Fibroblast of gingiva (primary cell): ENCODE data around the gene ARHGEF9.

Experiments used
- DNase-seq: peaks from one replicate; pipeline ENCODE4 v3.0.0-alpha.2; 2011; ENCODE audit warnings: low read depth

Gene ARHGEF9

GRCh38 chrX:63746278-63746677, 38.7 kb downstream of the ARHGEF9 start:
- DNase-seq, result no peak

DNA sequence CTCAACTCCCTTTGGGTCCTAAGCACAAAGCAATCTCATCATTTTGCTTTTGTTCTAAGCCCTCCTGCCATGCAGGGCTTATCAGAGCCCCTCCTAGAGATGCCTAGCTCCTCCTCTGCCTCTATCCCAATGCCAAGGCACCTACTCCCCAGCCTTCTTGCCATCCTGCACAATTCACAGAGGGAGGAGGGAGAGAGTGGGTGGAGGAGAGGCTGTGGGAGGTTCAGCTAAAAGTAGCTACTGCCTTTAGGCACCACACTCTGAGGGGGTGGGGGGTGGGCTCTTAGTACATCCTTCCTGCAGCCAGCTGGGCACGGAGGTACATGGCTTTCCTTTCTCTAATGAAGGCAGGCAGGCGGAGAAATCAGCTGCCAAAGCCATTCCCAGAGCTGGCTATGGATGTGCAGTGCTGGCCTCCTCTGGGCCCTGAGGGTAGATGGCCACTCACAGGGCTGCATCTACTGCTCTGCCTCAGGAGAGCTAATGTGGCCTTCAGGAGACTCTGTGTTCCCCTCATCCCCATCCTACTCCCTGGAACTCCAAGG, 40.1 kb downstream of the ARHGEF9 start:
- DNase-seq, result no peak

GRCh38 chrX:63743596-63743995, 41.4 kb downstream of the ARHGEF9 start:
- no peak for DNase-seq

DNA sequence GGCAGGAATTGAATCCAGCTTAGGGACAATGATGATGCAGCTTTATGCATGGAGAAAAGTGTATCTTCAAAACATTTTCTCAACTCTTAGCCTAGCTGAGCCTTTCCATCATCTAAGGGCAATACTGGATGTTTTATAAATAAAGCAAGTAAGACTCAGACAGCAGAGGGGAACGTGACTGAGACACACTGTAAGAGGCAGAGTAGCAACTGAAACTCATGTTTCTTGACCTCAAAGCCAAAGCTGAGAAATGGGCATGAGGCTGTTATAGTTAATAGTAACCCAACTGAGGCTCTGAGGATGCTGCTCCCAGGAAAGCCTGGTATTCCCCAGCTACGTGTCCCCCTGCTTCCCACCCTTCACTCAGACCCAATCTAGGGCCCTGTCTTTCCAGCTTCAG, 44.6 kb downstream of the ARHGEF9 start:
- DNase-seq, result no peak

DNA sequence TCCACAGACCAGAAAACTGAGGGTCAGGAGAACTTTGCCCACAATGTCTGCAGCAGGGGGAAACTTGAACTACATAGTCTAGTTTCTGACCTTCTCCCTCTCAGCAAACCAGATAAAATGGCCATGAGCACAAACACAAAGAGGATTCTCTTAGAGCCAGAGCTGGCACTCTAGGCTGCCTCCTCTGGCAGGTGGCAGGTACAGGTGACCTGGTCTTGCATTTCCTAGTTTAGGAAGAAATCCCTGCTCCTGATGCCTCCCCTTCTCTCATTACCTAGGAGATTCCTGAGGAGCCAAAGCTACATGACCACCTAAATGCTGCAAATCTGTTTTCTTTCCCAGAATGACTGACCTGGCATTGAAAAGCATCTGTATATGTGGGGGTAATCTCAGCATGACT, 45.1 kb downstream of the ARHGEF9 start:
- no peak for DNase-seq

GRCh38 chrX:63738696-63739095, 46.3 kb downstream of the ARHGEF9 start:
- no peak for DNase-seq

DNA sequence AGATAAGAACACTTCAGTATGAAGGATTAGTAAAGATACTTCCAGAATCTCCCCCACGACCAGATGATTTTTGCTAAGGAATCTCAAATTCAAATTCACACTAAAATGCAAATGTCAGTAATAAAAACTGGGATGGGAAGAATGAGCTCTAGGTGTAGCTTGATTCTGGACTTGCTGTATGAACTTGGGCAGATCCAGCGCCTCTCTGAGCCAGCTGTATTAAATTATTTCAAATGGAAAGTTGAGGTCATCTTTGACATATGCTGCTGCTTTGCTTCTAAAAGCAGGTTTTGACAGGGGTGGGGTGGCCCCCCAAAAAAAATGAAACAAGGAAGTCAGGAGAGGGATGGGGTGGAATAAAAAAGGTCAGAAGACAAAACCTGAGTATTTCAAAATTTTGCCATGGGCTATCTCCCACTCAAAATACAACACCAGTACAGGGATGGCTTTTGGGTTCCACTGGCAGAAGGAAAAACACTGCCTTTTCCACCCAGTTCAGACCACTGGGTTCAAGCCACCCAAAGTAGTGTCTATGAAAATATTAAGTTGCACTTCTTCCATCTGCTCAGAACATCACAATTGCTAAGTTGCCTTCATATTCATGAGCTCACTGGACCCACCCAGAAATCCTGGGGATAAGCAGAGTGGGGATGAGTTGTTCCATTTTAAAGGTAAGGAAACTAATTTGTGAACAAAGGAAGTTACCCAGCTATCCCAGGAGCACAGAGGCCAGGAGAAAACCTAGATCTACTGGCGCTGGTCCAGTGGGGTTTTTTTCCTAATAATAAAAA, 47.7 kb downstream of the ARHGEF9 start:
- DNase-seq, result no peak

DNA sequence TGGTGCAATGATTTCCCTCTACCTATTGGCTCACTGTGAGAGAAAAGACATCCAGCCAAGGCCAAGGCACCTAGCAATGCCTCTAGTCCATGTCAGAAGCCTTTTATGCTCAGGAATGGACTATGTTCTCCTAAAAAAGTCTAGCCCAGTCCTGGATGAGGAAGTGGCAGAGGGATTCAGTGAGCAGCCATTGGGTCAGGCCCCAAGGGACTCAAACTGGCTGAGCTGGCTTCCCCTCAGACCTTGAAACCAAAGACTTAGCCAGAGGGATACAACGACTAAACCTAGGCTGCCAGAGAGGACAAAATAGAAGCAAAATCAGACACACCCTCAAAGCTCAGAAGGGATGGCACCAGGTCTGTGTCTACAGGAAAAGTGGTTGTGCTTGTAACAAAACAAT, 49.1 kb downstream of the ARHGEF9 start:
- DNase-seq, result no peak

DNA sequence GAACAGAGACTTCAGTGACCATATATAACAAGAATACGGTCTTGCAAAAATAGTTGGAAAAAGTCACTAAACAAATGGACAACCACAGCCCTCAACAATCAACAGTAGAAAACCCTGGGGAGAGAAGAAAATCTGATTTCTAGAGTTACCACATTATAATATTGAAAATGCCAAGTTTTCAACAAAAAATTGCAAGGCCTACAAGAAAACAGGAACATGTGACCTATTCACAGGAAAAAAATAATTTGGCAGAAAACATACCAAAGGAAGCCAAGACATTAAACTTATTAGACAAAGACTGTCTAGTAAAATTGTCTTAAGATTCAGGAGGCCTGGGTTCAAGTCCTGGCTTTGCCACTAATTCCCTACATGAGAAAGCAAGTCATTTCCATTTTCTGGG, 64.7 kb downstream of the ARHGEF9 start:
- DNase-seq, result peak; percentile 41

DNA sequence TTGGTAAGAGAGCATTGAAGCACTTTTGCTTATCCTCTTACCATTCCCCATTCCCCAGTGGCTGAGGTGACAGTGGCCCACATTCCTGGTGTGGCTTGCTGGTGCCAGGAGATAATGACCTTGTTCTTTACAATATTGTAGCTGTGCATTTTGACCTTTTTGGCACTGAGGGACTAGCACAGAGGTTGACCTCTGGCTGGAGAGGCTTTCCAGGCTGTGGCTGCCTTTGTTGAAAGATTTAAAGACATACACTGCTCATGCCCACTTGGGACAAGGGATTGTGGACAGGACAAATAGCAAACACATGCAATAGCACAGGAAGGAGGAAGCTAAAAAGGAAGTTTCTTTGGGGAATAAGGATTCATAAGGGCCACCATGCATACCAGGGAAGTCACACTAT, 65.4 kb downstream of the ARHGEF9 start:
- no peak for DNase-seq

DNA sequence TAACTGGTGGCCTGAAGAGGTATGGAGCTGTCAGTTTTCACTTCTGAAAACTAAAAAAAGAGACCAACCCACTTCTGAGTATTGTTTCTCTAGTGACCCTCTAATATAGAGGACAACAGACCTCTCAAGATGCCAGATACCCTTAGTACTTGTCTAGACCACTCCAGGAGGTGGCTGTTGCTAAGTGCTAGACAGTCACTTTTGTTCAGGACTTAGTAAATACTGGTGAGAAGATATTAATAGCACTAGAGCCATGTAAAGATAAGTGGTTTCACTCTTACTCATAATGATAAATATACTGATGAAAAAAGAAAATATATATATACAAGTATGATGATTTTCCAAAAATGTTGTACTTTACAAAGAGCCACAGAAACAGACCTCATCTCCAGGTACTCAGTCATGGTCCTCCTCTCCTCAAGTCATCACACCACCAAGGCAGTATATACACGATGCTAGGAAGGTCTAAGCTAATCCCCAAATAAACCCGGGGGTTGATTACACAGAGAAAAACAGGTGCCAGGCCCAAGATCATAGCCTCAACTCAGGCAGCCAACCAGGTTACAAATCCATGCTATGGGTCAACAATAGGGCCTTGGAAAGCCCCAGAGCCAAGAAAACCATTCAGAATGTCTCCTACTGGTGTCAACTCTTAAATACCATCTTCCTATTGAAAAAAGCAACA, 66.9 kb downstream of the ARHGEF9 start:
- no peak for DNase-seq

- peak; percentile 18 for DNase-seq
Observed at GRCh38 chrX:63713526-63713925, 71.5 kb downstream of the ARHGEF9 start.

DNA sequence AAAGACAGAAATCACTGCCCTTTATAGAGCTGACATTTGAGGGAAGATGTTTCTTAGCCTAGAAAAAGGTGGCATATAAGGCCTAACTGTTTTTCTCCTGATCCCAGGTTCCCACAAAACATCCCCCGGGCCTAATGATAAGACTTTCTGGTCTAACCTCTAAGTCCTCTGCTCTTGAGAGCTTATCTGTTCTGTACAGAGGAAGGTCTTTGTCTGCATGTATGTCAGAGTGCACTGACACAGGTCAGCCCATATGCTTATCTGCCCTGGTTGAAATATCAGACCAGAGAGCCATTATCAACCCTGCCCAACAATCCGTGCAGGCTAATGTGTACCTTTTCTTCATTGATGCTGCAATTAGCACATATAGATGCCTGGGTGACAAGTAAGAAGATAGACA, 76.2 kb downstream of the ARHGEF9 start:
- no peak for DNase-seq

GRCh38 chrX:63702556-63702955, 82.5 kb downstream of the ARHGEF9 start:
- no peak for DNase-seq

GRCh38 chrX:63686878-63687714, 97.9 kb downstream of the ARHGEF9 start:
- DNase-seq, result peak; percentile 24

DNA sequence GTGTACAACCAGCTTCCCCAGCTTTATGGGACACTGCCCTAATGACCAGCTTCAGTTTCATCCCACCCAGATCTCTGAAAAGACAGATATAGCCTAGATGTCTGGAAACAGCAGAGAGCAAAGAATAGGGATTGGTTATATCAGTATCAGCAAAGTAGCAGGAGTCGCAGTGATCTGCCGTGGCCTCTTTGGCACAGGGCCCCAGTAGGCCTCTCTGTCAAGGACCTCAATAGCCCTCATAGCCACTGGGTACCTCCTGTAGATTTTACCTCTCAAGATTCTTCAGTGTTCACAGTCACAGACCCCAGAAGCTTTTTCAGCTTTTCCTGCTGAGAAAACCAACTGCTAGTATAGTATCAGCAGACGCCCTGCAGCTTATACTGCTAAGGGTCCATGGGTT, 104.6 kb downstream of the ARHGEF9 start:
- DNase-seq, result no peak

GRCh38 chrX:63679432-63679831, 105.6 kb downstream of the ARHGEF9 start:
- no peak for DNase-seq

- DNase-seq, result no peak
Observed at GRCh38 chrX:63675716-63676115, 109.3 kb downstream of the ARHGEF9 start.

DNA sequence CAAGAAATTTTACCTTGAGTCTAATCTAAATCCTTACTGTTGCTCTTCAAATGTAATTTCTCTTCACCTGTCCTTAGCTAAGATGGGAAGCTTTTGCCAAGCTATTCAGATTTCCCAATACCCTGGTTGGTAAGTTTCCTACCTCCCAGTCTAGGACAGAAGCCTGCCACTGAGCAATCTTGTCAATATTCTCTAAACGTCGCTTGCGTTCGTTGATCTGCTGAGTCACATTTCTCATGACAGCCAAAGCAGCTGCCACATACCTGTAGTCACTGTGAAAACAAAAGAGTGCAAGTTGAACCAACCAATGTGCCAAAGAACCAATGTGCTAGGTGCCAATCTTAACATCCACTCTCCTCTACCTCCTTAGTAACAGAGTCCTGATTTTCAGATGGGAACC, 111.1 kb downstream of the ARHGEF9 start:
- no peak for DNase-seq

DNA sequence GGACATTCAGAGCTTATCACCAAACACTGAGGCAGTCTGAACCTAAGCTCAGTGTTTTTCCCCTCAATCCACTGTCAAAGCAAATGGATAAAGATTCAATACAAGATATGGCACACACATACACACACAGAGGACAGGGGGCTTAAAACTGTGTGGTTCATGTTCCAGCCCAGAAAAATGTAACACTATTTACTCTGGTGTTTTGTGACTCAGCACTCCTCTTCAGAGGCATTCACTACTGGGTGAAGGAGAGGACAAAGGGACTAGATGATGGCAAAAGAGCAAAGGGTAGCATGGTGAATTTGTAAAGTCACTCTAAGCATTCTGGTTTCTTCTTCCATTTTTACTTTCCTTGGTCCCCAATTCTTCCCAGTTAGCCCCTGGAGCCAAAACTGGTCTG, 120.3 kb downstream of the ARHGEF9 start:
- DNase-seq, result no peak

GRCh38 chrX:63664083-63664482, 120.9 kb downstream of the ARHGEF9 start:
- peak; percentile 2 for DNase-seq

DNA sequence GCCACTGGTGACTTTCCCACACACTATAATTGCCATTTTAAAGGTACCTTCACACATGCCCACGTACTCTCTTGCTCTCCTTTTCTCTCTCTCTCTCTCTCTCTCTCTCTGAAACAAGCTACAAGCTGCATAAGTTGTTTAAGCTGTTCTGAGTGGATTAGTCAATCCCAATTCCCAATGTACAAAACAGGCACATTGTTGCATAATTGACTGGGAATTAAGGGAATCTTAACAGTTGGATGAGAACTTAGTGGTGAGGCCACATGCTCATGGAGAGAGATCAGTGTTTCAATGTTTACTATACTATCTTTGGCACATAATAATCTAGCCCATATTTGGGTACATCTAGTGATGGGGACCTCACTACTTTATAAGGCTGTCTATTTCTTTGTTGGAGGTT, 123.3 kb downstream of the ARHGEF9 start:
- DNase-seq, result peak; percentile 43

DNA sequence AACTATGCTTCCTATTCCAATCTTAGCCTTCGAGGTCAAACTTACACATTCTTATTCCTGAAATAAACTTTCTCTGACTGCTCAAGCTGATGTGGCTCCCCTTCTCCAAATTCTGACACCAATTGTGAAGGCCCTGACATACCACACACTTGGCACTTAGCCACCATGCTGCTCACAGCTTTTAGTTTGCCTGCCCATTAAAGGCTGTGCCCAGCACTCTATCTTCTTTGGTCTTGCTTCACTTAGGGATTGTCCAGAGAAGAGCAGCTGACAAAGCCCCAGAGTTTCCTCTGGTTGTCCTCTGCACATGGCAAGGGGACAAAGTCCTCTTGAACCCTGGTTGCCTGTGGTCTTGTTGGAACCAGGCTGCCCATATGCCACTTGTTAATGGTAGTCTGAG, 126.1 kb downstream of the ARHGEF9 start:
- peak; percentile 4 for DNase-seq
